HG03139 (cell line): ENCODE measurements around the gene GXYLT2.
"Not testable (repeated sequence)": the region's sequence is repeated elsewhere in the genome, so short reads cannot be mapped to it uniquely, and the experiment has no call there.

Experiments used
- ATAC-seq: cut with Tn5 transposase; IDR thresholded peaks from one replicate; pipeline ENCODE4 v1.9.1; 2021; ENCODE audit not compliant: unreplicated experiment

The GXYLT2 gene

DNA sequence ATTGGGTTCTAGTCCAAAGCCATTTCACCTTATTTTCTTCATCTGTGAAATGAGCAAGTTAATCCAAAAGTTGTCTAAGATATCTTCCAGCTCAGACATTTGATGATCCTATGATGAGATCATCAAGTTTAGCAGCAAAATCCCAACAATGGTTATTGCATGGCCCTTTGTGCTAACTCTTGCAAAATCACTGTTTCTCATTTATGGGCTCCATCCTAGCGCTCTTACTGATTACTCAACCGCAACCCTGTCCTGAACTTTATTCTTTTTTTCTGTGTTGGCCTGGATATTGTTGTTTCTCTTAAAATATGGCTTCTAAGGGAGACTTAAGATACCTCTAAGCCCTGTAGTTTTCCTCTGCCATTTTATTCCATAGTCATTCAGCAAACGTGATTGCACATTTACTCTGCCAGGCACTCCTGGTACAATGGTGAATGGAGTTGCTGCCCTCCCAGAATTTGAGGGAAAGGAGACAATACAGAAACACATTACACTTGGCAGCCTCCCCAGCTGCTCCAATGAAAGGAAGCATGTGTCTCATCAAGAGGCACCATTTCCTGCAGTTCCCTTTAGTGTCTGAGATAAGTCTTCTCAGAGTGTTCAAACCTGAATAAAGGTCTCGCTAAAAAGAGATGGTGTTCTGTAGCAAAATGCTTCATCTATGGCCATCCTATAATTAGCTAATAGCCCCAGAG, 4.4 kb downstream of the GXYLT2 start:
- ATAC-seq = no peak

DNA sequence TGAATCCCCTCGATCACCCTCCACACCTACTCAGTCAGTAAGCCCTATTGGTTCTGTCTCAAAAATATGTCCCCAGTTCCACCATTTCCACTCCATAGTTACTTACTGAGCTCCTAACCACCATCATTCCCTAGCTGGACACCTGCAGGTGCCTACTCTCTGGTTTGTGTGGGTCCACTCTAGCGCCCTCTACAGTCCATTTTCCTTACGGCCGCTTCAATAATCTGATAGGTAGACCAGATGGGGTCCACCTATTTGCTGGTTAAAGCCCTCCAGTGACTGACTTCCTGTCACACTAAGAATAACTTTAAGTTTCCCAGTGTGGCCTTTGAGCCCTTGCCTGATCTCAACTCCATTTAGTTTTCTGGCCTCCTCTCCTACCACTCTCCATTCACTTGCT, 5.0 kb downstream of the GXYLT2 start:
- no peak for ATAC-seq

DNA sequence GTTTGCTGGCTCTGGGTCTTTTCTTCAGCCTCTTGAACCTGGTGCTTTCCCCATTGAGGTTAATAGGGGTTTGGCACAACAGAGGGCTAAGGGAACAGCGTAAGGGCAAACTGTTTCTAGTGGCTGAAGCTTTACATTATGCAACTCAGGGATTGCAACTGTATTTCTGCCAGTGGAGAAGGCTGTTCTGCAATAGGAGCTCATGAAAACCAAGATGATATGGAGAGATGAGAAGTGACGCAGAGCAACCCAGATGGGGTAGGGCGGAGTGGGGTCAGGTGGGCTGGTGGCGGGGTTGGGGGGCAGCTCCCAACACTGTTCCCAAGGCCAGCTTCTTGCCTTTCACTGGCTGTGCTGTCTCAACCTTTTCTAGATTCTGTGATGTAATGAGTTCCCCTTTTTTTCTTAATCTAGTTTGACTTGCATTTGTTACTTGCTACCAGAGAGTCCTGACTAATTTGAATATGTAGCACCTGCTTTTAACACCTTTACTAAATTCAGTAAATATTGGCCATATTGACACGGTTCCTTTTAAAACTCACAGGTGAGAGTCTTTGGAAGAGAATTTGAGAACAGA, 7.2 kb downstream of the GXYLT2 start:
- ATAC-seq = no peak

DNA sequence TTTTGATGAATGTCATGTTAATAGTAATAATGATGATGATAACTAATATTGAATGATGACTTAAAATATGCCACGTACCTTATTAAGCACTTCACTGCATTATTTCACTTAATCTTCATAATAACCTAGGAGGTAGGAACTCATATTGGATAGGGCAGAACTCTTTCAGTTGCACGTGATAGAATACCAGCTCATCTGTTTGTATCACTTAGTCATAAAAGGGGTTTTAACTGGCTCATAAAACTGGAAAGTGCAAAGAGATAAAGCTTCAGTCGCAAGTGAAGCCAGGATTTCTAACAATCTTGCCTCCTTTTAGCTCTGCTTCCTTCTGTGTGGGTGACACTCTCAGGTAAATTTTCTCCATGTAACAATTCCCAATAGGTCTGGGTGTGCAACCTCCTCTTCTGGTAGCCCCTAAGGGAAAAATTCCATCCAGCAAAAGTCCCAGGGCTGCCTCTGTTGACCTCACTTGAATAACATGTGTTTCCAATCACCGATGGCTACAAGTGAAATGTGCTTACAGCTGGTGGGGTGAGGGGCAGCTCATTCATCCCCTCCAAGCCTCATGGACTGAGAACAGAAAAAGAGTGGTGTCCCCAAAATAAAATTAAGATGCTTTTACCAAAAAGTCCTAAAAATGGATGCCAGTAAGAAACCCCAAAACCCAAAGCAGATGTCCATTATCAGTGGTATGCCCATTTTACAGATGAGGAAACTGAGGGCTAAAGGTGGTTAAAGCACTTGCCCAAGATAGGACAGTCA, 9.3 kb downstream of the GXYLT2 start:
- no peak for ATAC-seq

DNA sequence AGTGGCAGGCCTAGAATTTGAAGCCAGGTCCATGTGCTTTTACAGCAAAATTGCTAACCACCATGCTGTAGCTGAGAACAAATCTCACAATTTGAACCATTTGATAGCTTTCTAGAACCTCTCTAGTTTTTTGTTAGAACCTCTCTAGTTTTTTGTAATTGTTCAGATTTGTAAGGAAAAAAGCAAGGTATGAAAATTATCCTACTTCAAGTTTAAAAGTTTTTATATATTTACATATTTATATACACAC, 9.8 kb downstream of the GXYLT2 start:
- no peak for ATAC-seq

GRCh38 chr3:72899349-72899765, 11.5 kb downstream of the GXYLT2 start:
- no peak for ATAC-seq

DNA sequence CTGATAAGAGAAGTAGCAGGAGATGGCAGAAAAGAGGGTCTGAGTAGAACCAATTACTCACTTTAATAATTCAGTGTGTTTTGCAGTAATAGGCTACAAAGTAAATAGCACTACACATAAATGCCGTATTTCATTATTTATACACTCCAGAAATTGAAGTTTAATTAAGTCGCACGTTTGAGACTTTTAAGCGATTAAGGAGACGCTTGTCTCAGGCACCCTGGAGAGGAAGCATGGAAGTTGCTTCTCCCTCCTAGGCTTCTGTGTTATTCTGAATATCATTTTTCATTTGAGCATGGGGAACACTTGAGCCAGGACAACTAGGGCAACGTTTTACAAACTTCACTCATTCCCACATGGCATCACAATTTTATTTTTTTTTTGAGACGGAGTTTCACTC, 12.2 kb downstream of the GXYLT2 start:
- ATAC-seq = no peak

- no peak for ATAC-seq
Observed at GRCh38 chr3:72901840-72902239, 14.0 kb downstream of the GXYLT2 start.

GRCh38 chr3:72903004-72903403, 15.2 kb downstream of the GXYLT2 start:
- ATAC-seq = no peak

GRCh38 chr3:72904163-72904562, 16.3 kb downstream of the GXYLT2 start:
- no peak for ATAC-seq

GRCh38 chr3:72906154-72906553, 18.3 kb downstream of the GXYLT2 start:
- ATAC-seq = no peak

DNA sequence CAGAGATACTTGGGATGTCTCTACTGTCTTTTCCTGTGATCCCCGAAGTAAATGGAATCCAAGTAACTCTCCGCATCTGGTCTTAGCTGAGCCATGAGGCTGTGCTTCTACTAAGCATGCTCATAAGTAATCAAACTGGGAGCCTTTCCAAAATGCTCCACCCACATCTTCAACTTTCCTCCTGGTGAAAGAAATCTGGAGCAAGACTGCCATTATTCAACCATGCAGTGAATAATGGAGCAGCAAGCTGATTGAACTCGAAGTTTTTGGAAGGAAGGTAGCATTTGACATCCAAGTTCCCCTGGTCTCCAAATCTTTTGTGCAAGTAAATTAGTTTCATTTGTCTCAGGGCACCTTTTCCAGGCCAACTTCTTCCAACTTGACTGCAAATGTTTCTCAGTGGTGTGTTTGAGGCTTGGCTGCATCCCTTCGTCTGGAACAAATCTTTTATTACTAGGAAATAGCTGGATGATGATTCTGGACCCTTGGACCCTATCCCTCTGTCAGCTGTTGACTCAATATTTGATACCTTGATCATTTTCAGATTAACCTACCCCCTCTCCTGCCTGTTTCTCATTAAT, 19.4 kb downstream of the GXYLT2 start:
- no peak for ATAC-seq

DNA sequence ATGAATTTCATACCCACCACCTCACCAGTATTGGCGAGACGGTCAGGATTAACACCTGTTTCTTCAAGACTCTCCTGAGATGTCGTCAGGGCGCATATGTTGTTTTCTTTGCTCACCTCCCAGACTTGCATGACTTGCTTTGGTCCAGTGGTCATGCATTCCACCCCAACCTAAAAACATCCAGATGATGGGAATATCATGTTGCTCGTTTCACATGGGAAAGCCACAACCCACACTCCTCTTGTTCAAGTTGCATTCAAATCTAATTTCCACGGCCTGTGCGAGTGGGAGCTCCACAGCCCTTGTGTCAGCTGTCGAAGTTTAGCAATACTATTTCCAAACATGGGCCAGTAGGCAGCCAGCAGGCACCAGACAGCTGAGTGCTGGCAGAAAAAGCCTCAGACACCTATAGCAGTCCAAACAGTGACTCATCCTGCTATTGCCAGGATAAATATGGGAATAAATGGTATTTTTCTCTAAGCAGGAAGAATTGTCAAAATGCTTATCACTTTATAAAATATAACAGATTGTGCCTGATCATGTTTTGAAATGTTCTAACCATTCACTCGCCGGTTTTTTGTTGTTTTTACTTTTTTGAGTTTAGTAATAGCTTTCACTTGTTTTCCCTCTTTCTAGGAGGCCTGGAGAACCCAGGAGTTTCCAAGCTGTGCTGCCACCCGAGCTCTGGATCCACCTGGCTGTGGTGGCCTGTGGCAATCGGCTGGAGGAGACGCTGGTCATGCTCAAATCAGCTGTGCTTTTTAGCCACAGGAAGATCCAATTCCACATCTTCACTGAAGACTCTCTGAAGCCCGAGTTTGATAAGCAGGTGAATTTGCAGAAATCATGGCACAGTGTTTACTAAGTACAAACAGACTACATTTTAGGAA, 20.1 kb downstream of the GXYLT2 start:
- ATAC-seq = no peak

DNA sequence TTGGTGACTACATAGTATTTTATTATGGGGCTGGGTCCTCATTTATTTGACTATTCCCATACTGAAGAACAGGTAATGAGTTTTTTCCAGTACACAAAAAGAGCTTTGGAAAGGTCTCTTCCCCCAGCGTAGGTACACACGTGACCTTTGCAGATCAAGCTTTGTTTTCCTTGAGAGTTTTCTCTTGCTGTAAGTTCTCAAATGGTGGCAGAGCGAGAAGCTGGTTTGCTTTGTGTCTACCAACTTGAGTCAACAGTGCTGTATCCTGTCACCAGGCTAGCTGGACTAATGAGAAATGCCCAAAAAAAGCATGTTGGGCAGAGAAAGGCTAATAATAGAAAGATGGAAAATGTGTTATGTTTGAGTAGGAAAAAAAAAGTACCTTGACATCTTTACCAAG, 21.7 kb downstream of the GXYLT2 start:
- no peak for ATAC-seq

GRCh38 chr3:72912532-72912931, 24.7 kb downstream of the GXYLT2 start:
- ATAC-seq = no peak

- ATAC-seq = no peak
Observed at GRCh38 chr3:72914383-72914782, 26.5 kb downstream of the GXYLT2 start.

DNA sequence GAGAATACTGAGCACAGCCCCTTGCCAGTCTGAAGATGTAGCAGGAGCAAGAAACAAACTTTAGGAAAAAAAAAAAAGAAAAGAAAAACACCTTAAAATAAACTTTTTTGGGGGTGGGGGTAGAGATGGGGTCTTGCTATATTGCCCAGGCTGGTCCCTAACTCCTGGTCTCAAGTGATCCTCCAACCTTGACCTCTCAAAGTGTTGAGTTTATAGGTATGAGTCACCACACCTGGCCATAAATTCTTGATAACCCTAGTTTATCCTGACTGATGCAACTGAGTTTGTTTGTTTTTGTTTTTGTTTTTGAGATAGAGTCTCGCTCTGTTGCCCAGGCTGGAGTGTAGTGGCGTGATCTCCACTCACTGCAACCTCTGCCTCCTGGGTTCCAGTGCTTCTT, 28.4 kb downstream of the GXYLT2 start:
- no peak for ATAC-seq

DNA sequence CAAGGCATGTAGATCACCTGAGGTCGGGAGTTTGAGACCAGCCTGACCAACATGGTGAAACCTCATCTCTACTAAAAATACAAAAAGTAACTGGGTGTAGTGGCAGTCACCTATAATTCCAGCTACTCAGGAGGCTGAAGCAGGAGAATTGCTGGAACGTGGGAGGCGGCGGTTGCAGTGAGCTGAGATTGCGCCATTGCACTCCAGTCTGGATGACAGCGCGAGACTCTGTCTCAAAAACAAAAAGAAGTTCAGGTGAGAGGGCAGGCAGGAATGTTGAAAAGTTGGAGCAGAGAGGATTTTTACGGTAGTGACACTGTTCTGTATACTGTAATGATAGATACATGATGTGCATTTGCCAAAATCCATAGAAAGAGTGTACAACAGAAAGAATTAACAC, 31.7 kb downstream of the GXYLT2 start:
- ATAC-seq = no peak

- no peak for ATAC-seq
Observed at GRCh38 chr3:72924055-72924454, 36.2 kb downstream of the GXYLT2 start.

DNA sequence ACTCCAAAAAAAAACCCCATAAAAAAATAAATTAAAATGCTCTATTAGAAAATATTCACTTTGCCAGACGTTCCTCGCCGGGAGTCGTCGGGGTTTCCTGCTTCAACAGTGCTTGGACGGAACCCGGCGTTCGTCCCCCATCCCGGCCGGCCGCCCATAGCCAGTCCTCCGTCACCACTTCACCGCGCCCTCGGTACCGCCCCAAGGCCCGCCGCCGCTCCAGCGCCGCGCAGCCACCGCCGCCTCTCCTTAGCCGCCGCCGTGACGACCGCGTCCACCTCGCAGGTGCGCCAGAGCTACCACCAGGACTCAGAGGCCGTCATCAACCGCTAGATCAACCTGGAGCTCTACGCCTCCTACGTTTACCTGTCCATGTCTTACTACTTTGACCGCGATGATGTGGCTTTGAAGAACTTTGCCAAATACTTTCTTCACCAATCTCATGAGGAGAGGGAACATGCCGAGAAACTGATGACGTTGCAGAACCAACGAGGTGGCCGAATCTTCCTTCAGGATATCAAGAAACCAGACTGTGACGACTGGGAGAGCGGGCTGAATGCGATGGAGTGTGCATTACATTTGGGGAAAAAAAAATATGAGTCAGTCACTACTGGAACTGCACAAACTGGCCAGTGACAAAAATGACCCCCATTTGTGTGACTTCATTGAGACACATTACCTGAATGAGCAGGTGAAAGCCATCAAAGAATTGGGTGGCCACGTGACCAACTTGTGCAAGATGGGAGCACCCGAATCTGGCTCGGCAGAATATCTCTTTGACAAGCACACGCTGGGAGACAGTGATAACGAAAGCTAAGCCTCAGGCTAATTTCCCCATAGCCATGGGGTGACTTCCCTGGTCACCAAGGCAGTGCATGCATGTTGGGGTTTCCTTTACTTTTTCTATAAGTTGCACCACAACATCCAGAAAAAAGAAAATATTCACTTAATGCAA, 41.2 kb downstream of the GXYLT2 start:
- ATAC-seq = not testable (repeated sequence)
